ENCODE data around the gene PTPRCAP.
A peak's percentile ranks its signal among the peaks of the same experiment; 100 is the strongest.

The PTPRCAP gene

DNA sequence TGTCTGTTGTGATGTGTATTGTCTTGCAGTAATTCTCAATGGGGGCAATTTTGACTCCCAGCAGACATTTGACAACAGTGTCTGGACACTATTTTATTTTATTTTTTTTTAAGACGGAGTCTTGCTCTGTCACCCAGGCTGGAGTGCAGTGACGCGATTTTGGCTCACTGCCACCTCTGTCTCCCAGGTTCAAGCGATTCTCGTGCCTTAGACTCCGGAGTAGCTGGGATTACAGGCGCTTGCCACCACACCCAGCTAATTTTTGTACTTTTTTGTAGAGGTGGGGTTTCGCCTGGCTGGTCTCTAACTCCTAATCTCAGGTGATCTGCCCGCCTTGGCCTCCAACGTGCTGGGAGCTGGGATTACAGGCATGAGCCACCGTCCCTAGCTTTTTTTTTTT lies 7.8 kb downstream of the PTPRCAP start:
- TF ChIP-seq ZBTB7A (IDR thresholded peaks at IDR 0.05; ENCODE audit: low read depth) (no peak), CEBPB (IDR thresholded peaks at IDR 0.05) (no peak), YY1 (IDR thresholded peaks at IDR 0.05; ENCODE audit: low read depth) (no peak), TAF1 (IDR thresholded peaks at IDR 0.05; ENCODE audit: low read depth) (no peak), TEAD4 (IDR thresholded peaks at IDR 0.05) (no peak), FOXM1 (IDR thresholded peaks at IDR 0.05; ENCODE audit: borderline replicate concordance, low read depth) (no peak), RAD21 (IDR thresholded peaks at IDR 0.05; ENCODE audit: low read depth) (no peak), NFIC (IDR thresholded peaks at IDR 0.05) (no peak)
- TF ChIP-seq, protein P1, sequence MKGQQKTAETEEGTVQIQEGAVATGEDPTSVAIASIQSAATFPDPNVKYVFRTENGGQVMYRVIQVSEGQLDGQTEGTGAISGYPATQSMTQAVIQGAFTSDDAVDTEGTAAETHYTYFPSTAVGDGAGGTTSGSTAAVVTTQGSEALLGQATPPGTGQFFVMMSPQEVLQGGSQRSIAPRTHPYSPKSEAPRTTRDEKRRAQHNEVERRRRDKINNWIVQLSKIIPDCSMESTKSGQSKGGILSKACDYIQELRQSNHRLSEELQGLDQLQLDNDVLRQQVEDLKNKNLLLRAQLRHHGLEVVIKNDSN (IDR thresholded peaks at IDR 0.05): no peak

DNA sequence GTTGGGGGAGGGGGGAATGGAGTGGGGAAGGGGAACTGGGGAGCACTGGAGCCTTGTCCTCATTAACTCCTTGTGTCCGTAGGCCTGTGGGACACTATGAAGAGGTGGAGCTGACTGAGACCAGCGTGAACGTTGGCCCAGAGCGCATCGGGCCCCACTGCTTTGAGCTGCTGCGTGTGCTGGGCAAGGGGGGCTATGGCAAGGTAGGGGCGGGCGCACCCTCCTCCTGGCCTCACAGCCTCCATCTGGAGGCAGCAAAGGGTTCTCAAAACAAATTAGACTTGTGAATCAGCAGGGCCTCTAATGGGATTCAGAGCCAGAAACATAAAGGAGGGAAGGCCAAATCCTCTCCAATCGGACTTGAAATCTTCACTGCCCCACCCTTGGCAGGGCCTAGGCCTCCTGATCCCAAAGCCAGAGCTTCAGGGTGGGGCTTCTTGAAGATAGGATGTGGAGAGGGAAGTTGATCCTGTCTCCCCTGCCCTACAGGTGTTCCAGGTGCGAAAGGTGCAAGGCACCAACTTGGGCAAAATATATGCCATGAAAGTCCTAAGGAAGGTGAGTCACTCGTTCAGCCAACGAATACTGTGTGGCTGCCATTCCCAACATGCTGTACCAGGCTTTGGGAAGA lies 8.3 kb downstream of the PTPRCAP start:
- TF ChIP-seq FOXM1 (IDR thresholded peaks at IDR 0.05; ENCODE audit: borderline replicate concordance, low read depth): no peak
- TF ChIP-seq, protein P2, sequence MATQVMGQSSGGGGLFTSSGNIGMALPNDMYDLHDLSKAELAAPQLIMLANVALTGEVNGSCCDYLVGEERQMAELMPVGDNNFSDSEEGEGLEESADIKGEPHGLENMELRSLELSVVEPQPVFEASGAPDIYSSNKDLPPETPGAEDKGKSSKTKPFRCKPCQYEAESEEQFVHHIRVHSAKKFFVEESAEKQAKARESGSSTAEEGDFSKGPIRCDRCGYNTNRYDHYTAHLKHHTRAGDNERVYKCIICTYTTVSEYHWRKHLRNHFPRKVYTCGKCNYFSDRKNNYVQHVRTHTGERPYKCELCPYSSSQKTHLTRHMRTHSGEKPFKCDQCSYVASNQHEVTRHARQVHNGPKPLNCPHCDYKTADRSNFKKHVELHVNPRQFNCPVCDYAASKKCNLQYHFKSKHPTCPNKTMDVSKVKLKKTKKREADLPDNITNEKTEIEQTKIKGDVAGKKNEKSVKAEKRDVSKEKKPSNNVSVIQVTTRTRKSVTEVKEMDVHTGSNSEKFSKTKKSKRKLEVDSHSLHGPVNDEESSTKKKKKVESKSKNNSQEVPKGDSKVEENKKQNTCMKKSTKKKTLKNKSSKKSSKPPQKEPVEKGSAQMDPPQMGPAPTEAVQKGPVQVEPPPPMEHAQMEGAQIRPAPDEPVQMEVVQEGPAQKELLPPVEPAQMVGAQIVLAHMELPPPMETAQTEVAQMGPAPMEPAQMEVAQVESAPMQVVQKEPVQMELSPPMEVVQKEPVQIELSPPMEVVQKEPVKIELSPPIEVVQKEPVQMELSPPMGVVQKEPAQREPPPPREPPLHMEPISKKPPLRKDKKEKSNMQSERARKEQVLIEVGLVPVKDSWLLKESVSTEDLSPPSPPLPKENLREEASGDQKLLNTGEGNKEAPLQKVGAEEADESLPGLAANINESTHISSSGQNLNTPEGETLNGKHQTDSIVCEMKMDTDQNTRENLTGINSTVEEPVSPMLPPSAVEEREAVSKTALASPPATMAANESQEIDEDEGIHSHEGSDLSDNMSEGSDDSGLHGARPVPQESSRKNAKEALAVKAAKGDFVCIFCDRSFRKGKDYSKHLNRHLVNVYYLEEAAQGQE (IDR thresholded peaks at IDR 0.05; ENCODE audit: low read depth): no peak
- TF ChIP-seq RAD21 (IDR thresholded peaks at IDR 0.05; ENCODE audit: low read depth): no peak
- no peak for TF ChIP-seq YY1 (IDR thresholded peaks at IDR 0.05; ENCODE audit: low read depth)
- no peak for TF ChIP-seq NFIC (IDR thresholded peaks at IDR 0.05)
- TF ChIP-seq, protein P3, sequence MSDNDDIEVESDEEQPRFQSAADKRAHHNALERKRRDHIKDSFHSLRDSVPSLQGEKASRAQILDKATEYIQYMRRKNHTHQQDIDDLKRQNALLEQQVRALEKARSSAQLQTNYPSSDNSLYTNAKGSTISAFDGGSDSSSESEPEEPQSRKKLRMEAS (IDR thresholded peaks at IDR 0.05): no peak
- TF ChIP-seq CREB1 (IDR thresholded peaks at IDR 0.05; ENCODE audit: low read depth): no peak
- no peak for TF ChIP-seq EGR1 (IDR thresholded peaks at IDR 0.05)
- TF ChIP-seq, protein P1 (IDR thresholded peaks at IDR 0.05): no peak
- no peak for TF ChIP-seq TCF12 (IDR thresholded peaks at IDR 0.05; ENCODE audit: low read depth)
- no peak for TF ChIP-seq EP300 (IDR thresholded peaks at IDR 0.05; ENCODE audit: borderline replicate concordance)
- no peak for TF ChIP-seq CEBPB (IDR thresholded peaks at IDR 0.05)

DNA sequence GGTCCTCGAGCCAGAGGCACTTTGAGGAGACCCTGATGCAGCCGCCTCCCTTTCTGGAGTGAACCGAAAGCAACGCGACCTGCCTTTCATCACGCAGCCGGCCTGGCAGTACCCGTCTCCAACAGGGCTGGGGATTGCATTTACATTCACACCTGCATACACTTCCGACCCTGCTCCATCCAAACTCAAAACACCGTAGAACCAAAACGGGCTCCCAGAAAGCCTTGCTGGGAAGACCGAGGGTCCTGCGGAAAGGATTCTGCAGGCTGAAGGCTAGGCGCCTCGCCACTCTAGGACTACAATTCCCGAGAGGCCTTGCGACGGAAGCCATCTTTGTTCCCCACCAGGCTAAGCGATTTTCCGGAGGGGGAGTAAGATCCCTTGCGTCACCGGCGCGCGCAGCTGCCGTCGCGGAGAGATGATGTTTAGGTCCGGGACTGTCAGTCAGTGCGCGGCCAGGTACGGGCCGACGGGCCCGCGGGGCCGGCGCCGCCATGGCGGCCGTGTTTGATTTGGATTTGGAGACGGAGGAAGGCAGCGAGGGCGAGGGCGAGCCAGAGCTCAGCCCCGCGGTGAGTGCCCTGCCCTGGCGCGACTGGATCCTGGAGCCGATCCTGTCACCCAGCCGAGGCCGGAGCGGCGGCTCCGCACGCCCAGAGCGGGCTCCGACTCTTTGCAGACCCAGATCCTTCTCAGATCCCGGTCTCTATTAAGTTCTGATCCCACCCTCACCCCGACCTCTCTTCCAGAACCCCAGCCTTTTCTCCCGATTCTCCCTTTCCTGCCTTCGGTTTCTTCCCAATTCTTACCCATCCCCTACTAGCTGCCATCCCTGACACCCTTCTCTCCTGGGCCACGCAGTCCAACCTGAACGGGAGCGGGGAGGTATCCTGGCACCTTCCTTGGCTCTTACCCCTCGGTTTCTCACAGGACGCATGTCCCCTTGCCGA lies 9.2 kb downstream of the PTPRCAP start, which contains the start of gene RPS6KB2:
Gene RPS6KB2, plus strand, starts transcription at position 443 of the 950 bp plus-strand sequence. Its CDS starts 52 bp downstream, at position 495.
- TF ChIP-seq TAF1 (IDR thresholded peaks at IDR 0.05; ENCODE audit: low read depth) (peak; percentile 71), NFIC (IDR thresholded peaks at IDR 0.05) (no peak), EGR1 (IDR thresholded peaks at IDR 0.05) (0 out of 2 replicates have a peak, but pooled peaks have one; percentile 22), FOXM1 (IDR thresholded peaks at IDR 0.05; ENCODE audit: borderline replicate concordance, low read depth) (no peak), TEAD4 (IDR thresholded peaks at IDR 0.05) (0 out of 2 replicates have a peak, but pooled peaks have one; percentile 31), CEBPB (IDR thresholded peaks at IDR 0.05) (no peak), YY1 (IDR thresholded peaks at IDR 0.05; ENCODE audit: low read depth) (peak; percentile 99), RAD21 (IDR thresholded peaks at IDR 0.05; ENCODE audit: low read depth) (no peak), TCF12 (IDR thresholded peaks at IDR 0.05; ENCODE audit: low read depth) (peak; percentile 63; the same call in 1 of the 2 replicates), ZBTB7A (IDR thresholded peaks at IDR 0.05; ENCODE audit: low read depth) (no peak), CREB1 (IDR thresholded peaks at IDR 0.05; ENCODE audit: low read depth) (peak; percentile 100), EP300 (IDR thresholded peaks at IDR 0.05; ENCODE audit: borderline replicate concordance) (no peak)
- TF ChIP-seq, protein P3 (IDR thresholded peaks at IDR 0.05): peak; percentile 66
- TF ChIP-seq, protein P2 (IDR thresholded peaks at IDR 0.05; ENCODE audit: low read depth): no peak
- TF ChIP-seq, protein P1 (IDR thresholded peaks at IDR 0.05): peak; percentile 33; the same call in 1 of the 2 replicates

DNA sequence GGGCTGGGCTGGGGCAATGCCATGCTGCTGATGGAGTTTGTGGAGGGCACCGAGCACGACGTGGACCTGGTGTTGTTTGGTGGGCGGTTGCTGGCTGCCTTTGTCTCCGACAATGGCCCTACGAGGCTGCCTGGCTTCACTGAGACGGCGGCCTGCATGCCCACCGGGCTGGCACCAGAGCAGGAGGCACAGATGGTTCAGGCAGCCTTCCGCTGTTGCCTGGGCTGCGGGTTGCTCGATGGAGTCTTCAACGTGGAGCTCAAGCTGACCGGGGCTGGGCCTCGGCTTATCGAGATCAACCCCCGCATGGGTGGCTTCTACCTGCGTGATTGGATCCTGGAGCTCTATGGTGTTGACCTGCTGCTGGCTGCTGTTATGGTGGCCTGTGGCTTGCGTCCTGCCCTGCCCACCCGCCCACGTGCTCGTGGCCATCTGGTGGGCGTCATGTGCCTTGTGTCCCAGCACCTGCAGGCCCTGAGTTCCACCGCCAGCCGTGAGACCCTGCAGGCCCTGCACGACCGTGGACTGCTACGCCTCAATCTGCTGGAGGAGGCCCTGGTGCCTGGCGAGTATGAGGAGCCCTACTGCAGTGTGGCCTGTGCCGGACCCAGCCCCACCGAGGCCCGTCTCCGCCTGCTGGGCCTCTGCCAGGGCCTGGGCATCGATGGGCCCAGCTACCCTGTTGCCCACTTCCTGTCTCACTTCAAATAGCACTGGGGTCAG lies 13.4 kb downstream of the PTPRCAP start:
- TF ChIP-seq RAD21 (IDR thresholded peaks at IDR 0.05; ENCODE audit: low read depth): no peak
- no peak for TF ChIP-seq TEAD4 (IDR thresholded peaks at IDR 0.05)
